ENCODE data around the gene LCNL1.
"Not testable (repeated sequence)": the region's sequence is repeated elsewhere in the genome, so short reads cannot be mapped to it uniquely, and the experiment has no call there.

LCNL1 gene

GRCh38 chr9:136994180-136994887 is 11.5 kb downstream of the LCNL1 start:
- DNase-seq (ENCODE audit: low read depth in 2 of 2), result no peak

GRCh38 chr9:136994888-136995230 is 12.1 kb downstream of the LCNL1 start:
- no peak for DNase-seq (ENCODE audit: low read depth in 2 of 2)

GRCh38 chr9:136995362-136995761 is 12.6 kb downstream of the LCNL1 start:
- DNase-seq (ENCODE audit: low read depth in 2 of 2), result no peak

GRCh38 chr9:136995772-136996311 is 13.0 kb downstream of the LCNL1 start:
- DNase-seq (ENCODE audit: low read depth in 2 of 2), result no peak

- peak in 1 of 2 donors; percentile 24 for DNase-seq (ENCODE audit: low read depth in 2 of 2)
These were observed 13.8 kb downstream of the LCNL1 start, which contains the start of gene CLIC3 for GRCh38 chr9:136996361-136997292. TSS of gene CLIC3 (minus strand) at chr9:136996568. CDS start at chr9:136996543, 25 bp downstream.

- DNase-seq (ENCODE audit: low read depth in 2 of 2), result no peak
These were observed 14.6 kb downstream of the LCNL1 start for GRCh38 chr9:136997371-136997770.

GRCh38 chr9:136997830-136998234 is 15.0 kb downstream of the LCNL1 start:
- no peak for DNase-seq (ENCODE audit: low read depth in 2 of 2)

- peak in 1 of 2 donors; percentile 47 for DNase-seq (ENCODE audit: low read depth in 2 of 2)
These were observed 17.6 kb downstream of the LCNL1 start for GRCh38 chr9:137000177-137000930.

GRCh38 chr9:137001857-137002645 is 19.3 kb downstream of the LCNL1 start:
- no peak for DNase-seq (ENCODE audit: low read depth in 2 of 2)

- no peak for DNase-seq (ENCODE audit: low read depth in 2 of 2)
These were observed 19.9 kb downstream of the LCNL1 start for GRCh38 chr9:137002646-137003041.

GRCh38 chr9:137004285-137004684 is 21.5 kb downstream of the LCNL1 start:
- DNase-seq (ENCODE audit: low read depth in 2 of 2), result not testable (repeated sequence)

- no peak for DNase-seq (ENCODE audit: low read depth in 2 of 2)
These were observed 23.6 kb downstream of the LCNL1 start for GRCh38 chr9:137006116-137007003.

GRCh38 chr9:137007108-137007815 is 24.5 kb downstream of the LCNL1 start:
- no peak for DNase-seq (ENCODE audit: low read depth in 2 of 2)

- DNase-seq (ENCODE audit: low read depth in 2 of 2), result no peak
These were observed 25.1 kb downstream of the LCNL1 start for GRCh38 chr9:137007816-137008270.

GRCh38 chr9:137008312-137008711 is 25.5 kb downstream of the LCNL1 start:
- DNase-seq (ENCODE audit: low read depth in 2 of 2), result no peak

- DNase-seq (ENCODE audit: low read depth in 2 of 2), result no peak
These were observed 26.4 kb downstream of the LCNL1 start for GRCh38 chr9:137009217-137009616.

GRCh38 chr9:137009938-137010732 is 27.3 kb downstream of the LCNL1 start:
- no peak for DNase-seq (ENCODE audit: low read depth in 2 of 2)

- no peak for DNase-seq (ENCODE audit: low read depth in 2 of 2)
These were observed 28.4 kb downstream of the LCNL1 start for GRCh38 chr9:137011156-137011555.
